ENCODE measurements around the gene PATE3. TPM values are rescaled to one million over a fixed set of nuclear protein-coding genes. Genes with fewer than 3 reads are reported as not detected.
A peak's percentile ranks its signal among the peaks of the same experiment; 100 is the strongest.

PATE3 gene
- total RNA-seq, 4 donors from 2014 or later: not detected

- Histone ChIP-seq H3K27me3 (no peaks in the 10 kb centered on the region), H3K4me1 (peaks cover 0 to 3% of the 10 kb centered on the region in 2 donors), H3K9me3 (no peaks in the 10 kb centered on the region), H3K27ac (no peak overlapping the region), H3K4me3 (replicated peaks in 1 of 3) (no peak overlapping the region), H3K36me3 (no peaks in the 10 kb centered on the region)
- WGBS, 2 donors: 50 to 66% methylated on average over 5 to 7 of the region's 7 CpGs
- TF ChIP-seq CTCF (IDR thresholded peaks at IDR 0.05): no peak
- no peak for TF ChIP-seq POLR2A (IDR thresholded peaks at IDR 0.05)
- intact Hi-C loops (cut with DNase I): no loop called here
- peak in 1 of 2 donors; percentile 53 for DNase-seq
Observed at GRCh38 chr11:125756050-125756449, 31.9 kb upstream of the PATE3 start.

- no peak overlapping the region for H3K4me3 ChIP-seq (replicated peaks in 1 of 3)
- no peaks in the 10 kb centered on the region for H3K9me3 ChIP-seq
- TF ChIP-seq CTCF (IDR thresholded peaks at IDR 0.05) (no peak), POLR2A (IDR thresholded peaks at IDR 0.05) (no peak)
- no peak overlapping the region for H3K27ac ChIP-seq
- H3K4me1 ChIP-seq: peaks cover 12 to 14% of the 10 kb centered on the region in 2 donors
- intact Hi-C loops (cut with DNase I): no loop called here
- H3K27me3 ChIP-seq: no peaks in the 10 kb centered on the region
- no peaks in the 10 kb centered on the region for H3K36me3 ChIP-seq
- WGBS, 2 donors: 89 to 93% methylated on average over 1 of the region's 1 CpG
- no peak for DNase-seq
Observed at GRCh38 chr11:125762445-125762844, 25.5 kb upstream of the PATE3 start.

GRCh38 chr11:125763483-125763882 lies 24.4 kb upstream of the PATE3 start:
- no peak overlapping the region for H3K4me3 ChIP-seq (replicated peaks in 1 of 3)
- TF ChIP-seq CTCF (IDR thresholded peaks at IDR 0.05) (no peak), POLR2A (IDR thresholded peaks at IDR 0.05) (no peak)
- H3K4me1 ChIP-seq: peaks cover 16 to 20% of the 10 kb centered on the region in 2 donors
- no peak overlapping the region for H3K27ac ChIP-seq
- intact Hi-C loops (cut with DNase I): no loop called here
- H3K36me3 ChIP-seq: no peaks in the 10 kb centered on the region
- H3K9me3 ChIP-seq: no peaks in the 10 kb centered on the region
- no peak for DNase-seq
- 95 to 97% methylated on average over 2 of the region's 2 CpGs for WGBS, 2 donors
- no peaks in the 10 kb centered on the region for H3K27me3 ChIP-seq

- DNase-seq: no peak
- no peak overlapping the region for H3K4me3 ChIP-seq (replicated peaks in 1 of 3)
- H3K9me3 ChIP-seq: no peaks in the 10 kb centered on the region
- peaks cover 22 to 27% of the 10 kb centered on the region in 2 donors for H3K4me1 ChIP-seq
- H3K36me3 ChIP-seq: no peaks in the 10 kb centered on the region
- peak overlapping the region in 1 of 3 donors; percentile 8 for H3K27ac ChIP-seq
- H3K27me3 ChIP-seq: no peaks in the 10 kb centered on the region
- 38 to 39% methylated on average over 1 of the region's 1 CpG for WGBS, 2 donors
- intact Hi-C loops (cut with DNase I): no loop called here
- TF ChIP-seq CTCF (IDR thresholded peaks at IDR 0.05) (no peak), POLR2A (IDR thresholded peaks at IDR 0.05) (no peak)
Observed at GRCh38 chr11:125766251-125766650, 21.7 kb upstream of the PATE3 start.

GRCh38 chr11:125768336-125769046 lies 19.4 kb upstream of the PATE3 start:
- 19 to 30% methylated on average over 10 of the region's 10 CpGs for WGBS, 2 donors
- peak; percentile 42 to 66 for DNase-seq
- intact Hi-C loops (cut with DNase I): no loop called here
- no peak for TF ChIP-seq CTCF (IDR thresholded peaks at IDR 0.05)
- TF ChIP-seq POLR2A (IDR thresholded peaks at IDR 0.05): no peak
- Histone ChIP-seq H3K27me3 (no peaks in the 10 kb centered on the region), H3K36me3 (no peaks in the 10 kb centered on the region), H3K4me3 (replicated peaks in 1 of 3) (no peak overlapping the region), H3K9me3 (no peaks in the 10 kb centered on the region), H3K4me1 (peaks cover 22 to 39% of the 10 kb centered on the region in 2 donors), H3K27ac (peak overlapping the region in 1 of 3 donors; percentile 17)

Measured in thyroid gland (tissue), 4 donors.